ENCODE results near the gene LNPEP.
A peak's percentile ranks its signal among the peaks of the same experiment; 100 is the strongest.

LNPEP gene

DNA sequence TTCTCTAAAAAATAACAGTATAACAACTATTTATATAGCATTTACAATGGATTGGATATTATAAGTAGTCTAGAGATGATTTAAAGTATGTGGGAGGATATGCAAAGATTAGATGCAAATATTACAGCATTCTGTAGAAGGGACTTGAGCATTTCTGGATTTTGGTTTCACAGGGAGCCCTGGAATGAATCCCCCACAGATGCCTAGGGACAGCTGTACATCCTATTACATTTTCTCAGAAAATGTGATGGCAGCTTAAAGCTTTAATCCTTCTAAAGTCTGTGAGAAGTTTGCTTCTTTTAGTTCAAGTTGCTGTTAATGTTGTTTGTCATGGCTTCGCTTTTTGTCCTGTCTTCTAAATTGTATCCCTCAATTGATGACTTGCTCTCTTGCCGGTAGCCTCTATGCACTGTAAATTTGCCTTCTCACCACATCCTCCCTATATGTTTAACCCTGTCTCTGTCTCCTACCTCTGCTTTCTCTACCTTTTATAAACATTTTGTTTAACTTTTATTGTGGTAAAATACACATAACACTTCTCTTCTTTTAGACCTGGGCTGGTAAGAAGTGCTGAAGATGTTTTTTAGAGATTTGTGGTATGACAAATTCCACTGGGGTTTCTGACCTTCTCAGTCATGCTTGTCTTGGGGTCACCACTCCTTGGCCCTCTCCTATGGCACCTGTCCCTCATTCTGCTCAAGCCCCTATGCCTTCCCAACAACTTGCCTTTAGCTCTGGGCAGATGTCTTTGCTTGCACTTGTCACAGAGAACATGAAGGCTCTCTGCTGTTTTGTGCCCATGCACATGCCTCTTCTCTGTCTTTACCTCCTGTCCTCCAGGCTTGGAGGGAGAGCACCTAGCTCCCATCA, 37.9 kb downstream of the LNPEP start:
- TF ChIP-seq CTCF (conservative IDR thresholded peaks at IDR 0.05), result no peak
- no peak overlapping the region for H3K27ac ChIP-seq

GRCh38 chr5:96975656-96976055, 39.8 kb downstream of the LNPEP start:
- H3K27ac ChIP-seq, result no peak overlapping the region
- TF ChIP-seq CTCF (conservative IDR thresholded peaks at IDR 0.05), result no peak

DNA sequence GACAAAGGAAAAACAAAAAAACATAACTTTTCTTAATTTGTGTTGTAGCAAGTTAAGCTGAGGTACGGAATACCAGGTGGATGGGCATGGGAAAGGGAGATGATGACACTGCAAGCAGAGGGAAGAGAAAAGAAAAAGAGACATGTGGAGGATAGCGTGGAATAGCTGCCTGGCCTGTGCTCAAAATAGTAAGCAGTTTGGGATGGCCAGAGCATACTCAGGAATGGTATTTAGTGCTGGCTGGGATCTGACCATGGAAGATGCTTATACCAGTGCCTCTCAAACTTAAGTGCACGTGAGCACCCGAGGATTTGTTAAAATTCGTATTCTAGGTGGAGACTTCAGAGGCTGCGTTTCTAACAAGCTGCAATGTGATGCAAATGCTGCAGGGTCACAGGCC, 41.3 kb downstream of the LNPEP start:
- no peak for TF ChIP-seq CTCF (conservative IDR thresholded peaks at IDR 0.05)
- no peak overlapping the region for H3K27ac ChIP-seq

DNA sequence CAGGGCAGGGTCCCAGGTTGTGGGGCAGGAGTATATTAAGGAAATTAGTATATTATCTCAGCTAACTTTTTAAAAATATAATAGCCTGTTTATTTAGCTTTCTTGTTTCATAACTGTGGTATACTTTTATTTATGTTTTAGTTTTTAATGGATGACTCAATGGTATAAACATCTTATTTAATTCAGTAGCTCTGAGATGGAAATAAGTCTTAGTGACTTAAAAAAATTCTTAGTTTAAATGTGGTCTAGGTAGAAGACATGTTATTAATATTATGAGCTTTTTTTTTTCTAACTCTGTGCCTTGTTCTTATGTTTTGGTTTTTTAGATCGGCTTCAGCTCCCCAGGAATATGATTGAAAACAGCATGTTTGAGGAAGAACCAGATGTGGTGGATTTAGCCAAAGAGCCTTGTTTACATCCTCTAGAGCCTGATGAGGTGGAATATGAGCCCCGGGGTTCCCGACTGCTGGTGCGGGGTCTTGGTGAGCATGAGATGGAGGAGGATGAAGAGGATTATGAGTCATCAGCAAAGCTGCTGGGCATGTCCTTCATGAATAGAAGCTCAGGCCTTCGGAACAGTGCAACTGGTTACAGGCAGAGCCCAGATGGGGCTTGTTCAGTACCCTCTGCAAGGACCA, 43.1 kb downstream of the LNPEP start:
- no peak overlapping the region for H3K27ac ChIP-seq
- TF ChIP-seq CTCF (conservative IDR thresholded peaks at IDR 0.05), result no peak

- peak overlapping the region; percentile 62 for H3K27ac ChIP-seq
- TF ChIP-seq CTCF (conservative IDR thresholded peaks at IDR 0.05), result no peak
These were observed 48.8 kb downstream of the LNPEP start for GRCh38 chr5:96984506-96985192.

DNA sequence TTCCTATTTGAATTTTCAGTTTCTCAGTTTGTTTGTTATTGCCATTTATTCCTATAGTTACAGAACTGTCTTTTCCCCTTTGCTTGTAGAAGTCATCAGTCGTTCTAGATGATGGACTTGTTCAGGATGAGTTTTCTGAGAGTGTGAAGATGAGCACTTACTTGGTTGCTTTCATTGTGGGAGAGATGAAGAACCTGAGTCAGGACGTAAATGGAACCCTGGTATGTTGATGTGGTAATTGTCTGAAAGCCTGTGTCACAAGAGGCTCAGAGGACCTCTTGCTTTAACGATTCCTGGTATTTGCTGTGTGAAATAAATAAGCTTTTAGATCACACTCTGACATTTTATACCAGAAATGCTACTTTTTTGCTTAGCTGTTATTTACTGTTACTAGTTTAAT, 50.6 kb downstream of the LNPEP start:
- no peak overlapping the region for H3K27ac ChIP-seq
- TF ChIP-seq CTCF (conservative IDR thresholded peaks at IDR 0.05), result no peak

DNA sequence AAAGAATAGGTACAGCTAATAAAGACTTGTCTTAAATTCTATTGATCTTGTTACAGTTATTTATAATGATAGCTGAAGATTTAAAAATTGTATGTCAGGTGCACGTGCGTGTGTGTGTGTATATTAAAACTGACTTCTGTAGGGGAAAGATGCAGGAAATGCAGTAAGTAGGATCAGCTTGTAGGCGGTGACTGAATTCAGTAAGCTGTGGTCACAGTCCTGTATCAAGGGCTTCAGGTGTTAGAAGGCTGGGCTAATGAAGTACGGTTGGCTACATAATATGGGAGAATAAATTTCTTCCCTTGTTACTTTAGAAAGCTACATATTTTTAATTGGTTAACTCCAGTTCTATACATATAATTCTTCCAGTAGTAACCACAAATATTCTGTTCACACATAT, 54.2 kb downstream of the LNPEP start:
- H3K27ac ChIP-seq, result no peak overlapping the region
- TF ChIP-seq CTCF (conservative IDR thresholded peaks at IDR 0.05), result no peak

Measured in VCaP (cell line).